Effector memory CD4-positive, alpha-beta T cell (primary cell): ENCODE measurements around the gene TLE3.

Experiments
- DNase-seq, 3 donors: peaks; one replicate each; pipeline ENCODE4 v3.0.0-alpha.2; 2020
- H3K27ac ChIP-seq: 2 replicates; pipeline ENCODE4 v1.7.0; 2013; ENCODE audit warnings: mild to moderate bottlenecking, low read length, moderate library complexity; ENCODE audit not compliant: insufficient read depth, poor library complexity, severe bottlenecking
- H3K27me3 ChIP-seq: replicated peaks from 2 replicates; pipeline ENCODE4 v1.7.0; 2013; ENCODE audit warnings: mild to moderate bottlenecking, low read length; ENCODE audit not compliant: insufficient read depth, control insufficient read depth, poor library complexity, severe bottlenecking
- H3K36me3 ChIP-seq: 2 replicates; pipeline ENCODE4 v1.7.0; 2013; ENCODE audit warnings: mild to moderate bottlenecking, low read length, moderate library complexity; ENCODE audit not compliant: control insufficient read depth, insufficient read depth
- H3K4me1 ChIP-seq: 2 replicates; pipeline ENCODE4 v1.7.0; 2013; ENCODE audit warnings: low read length, mild to moderate bottlenecking; ENCODE audit not compliant: control insufficient read depth, insufficient read depth, poor library complexity, severe bottlenecking
- H3K4me3 ChIP-seq: 2 replicates; pipeline ENCODE4 v1.7.0; 2013; ENCODE audit warnings: low read length, low read depth, mild to moderate bottlenecking; ENCODE audit not compliant: insufficient read depth, poor library complexity, severe bottlenecking
- H3K9me3 ChIP-seq: 2 replicates; pipeline ENCODE4 v1.7.0; 2013; ENCODE audit warnings: mild to moderate bottlenecking, low read length, moderate library complexity; ENCODE audit not compliant: control insufficient read depth

The TLE3 gene

GRCh38 chr15:70056091-70056680 is 41.5 kb downstream of the TLE3 start:
- no peak for DNase-seq
- Histone ChIP-seq H3K4me1 (no peaks in the 10 kb centered on the region), H3K27ac (no peak overlapping the region), H3K36me3 (peaks cover 95% of the 10 kb centered on the region), H3K4me3 (no peak overlapping the region), H3K9me3 (no peaks in the 10 kb centered on the region), H3K27me3 (no peaks in the 10 kb centered on the region)

DNA sequence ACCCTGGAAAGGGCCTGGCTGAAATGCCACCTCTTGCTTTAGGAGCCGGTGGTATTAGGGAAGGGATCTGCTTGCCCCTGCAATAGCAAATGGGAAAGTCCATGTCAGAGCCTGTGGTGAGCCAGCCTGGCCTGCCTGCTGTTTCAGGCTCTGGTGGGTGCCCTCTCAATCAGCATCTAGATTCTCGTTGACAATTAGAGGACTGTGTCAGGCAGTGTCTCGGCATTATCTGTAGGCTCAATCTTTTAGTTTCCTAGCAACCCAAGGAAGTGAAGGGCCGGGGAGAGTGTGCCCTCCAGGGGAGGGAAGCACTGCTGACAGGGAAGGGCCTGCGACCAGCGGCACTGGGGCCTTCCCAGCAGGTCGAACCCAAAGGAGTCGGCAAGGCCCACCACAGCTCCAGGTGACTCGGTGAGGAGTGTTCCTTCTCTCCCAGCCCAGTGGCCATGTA is 42.1 kb downstream of the TLE3 start:
- H3K27ac ChIP-seq, result no peak overlapping the region
- H3K4me3 ChIP-seq, result no peak overlapping the region
- no peaks in the 10 kb centered on the region for H3K4me1 ChIP-seq
- no peak for DNase-seq
- H3K9me3 ChIP-seq, result no peaks in the 10 kb centered on the region
- H3K36me3 ChIP-seq, result peaks cover 95% of the 10 kb centered on the region
- no peaks in the 10 kb centered on the region for H3K27me3 ChIP-seq

GRCh38 chr15:70054884-70055387 is 42.8 kb downstream of the TLE3 start:
- Histone ChIP-seq H3K27ac (no peak overlapping the region), H3K4me3 (no peak overlapping the region), H3K27me3 (no peaks in the 10 kb centered on the region), H3K36me3 (peaks cover 95% of the 10 kb centered on the region), H3K4me1 (no peaks in the 10 kb centered on the region), H3K9me3 (no peaks in the 10 kb centered on the region)
- no peak for DNase-seq

GRCh38 chr15:70054366-70054765 is 43.4 kb downstream of the TLE3 start:
- H3K4me1 ChIP-seq, result no peaks in the 10 kb centered on the region
- H3K4me3 ChIP-seq, result no peak overlapping the region
- no peak for DNase-seq
- no peak overlapping the region for H3K27ac ChIP-seq
- no peaks in the 10 kb centered on the region for H3K27me3 ChIP-seq
- H3K36me3 ChIP-seq, result peaks cover 95% of the 10 kb centered on the region
- H3K9me3 ChIP-seq, result no peaks in the 10 kb centered on the region

DNA sequence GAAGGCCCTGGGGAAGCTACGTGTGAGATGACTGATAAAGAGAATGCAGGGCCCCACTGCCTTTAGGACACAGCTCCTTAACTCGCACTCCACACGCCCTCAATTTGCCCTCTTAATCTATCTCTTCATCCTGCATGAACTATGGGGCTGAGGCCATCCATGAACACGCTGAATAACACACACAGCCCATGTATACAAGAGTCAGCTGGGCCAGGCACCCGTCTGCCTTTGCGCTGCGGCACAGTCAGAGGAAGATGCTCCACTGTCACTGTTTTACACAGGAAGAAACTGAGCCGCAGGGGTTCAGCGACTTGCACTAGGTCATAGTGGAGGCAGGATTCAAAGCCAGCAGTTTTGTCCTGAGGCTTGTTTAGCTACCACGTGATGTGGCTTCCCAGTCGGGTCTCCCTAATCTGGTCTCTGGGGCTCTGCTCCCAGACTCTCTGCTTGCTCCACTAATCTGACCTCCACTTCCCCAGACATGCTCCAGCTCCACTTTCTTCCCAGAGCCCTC is 43.9 kb downstream of the TLE3 start:
- Histone ChIP-seq H3K4me1 (no peaks in the 10 kb centered on the region), H3K9me3 (no peaks in the 10 kb centered on the region), H3K36me3 (peaks cover 95% of the 10 kb centered on the region), H3K27me3 (no peaks in the 10 kb centered on the region), H3K4me3 (no peak overlapping the region), H3K27ac (no peak overlapping the region)
- DNase-seq, result no peak

DNA sequence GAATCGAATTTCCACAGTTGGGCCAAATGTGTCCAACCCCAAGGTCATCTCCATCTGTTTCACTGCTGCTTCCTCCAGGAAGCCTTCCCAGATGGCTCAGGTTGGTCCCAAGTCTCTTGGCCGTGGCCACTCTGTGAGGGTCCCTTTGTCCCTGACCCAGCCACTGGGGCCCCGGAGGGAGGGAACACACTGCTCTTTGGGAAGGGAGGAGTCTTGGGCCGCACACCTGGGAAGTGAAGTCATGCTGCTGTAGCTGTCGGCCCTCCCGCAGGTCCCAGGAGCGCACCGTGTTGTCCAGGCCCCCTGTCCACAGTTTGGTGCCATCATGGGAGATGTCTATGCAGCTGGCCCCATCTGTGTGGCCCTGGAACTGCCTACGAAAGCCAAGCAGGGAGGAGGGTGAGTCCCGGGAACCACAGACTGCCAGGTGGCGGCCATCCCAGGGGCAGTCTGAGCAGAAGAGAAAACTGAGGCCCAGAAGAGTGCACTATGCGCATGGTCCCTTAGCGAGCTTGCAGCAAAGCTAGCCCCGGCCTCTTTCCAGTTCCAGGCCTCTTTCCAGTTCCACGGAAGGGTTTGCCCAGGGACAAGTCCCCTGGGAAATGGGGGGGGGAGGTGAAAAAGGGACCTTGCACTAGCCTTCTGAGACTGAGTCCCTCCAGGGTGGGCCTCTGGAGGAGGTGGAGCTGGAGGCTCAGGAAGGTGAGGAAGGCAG is 44.6 kb downstream of the TLE3 start:
- Histone ChIP-seq H3K4me3 (no peak overlapping the region), H3K27ac (no peak overlapping the region), H3K36me3 (peaks cover 92% of the 10 kb centered on the region), H3K4me1 (no peaks in the 10 kb centered on the region), H3K9me3 (no peaks in the 10 kb centered on the region), H3K27me3 (no peaks in the 10 kb centered on the region)
- DNase-seq, result no peak

- Histone ChIP-seq H3K27me3 (no peaks in the 10 kb centered on the region), H3K4me1 (no peaks in the 10 kb centered on the region), H3K36me3 (peaks cover 81% of the 10 kb centered on the region), H3K9me3 (no peaks in the 10 kb centered on the region), H3K4me3 (no peak overlapping the region), H3K27ac (no peak overlapping the region)
- DNase-seq, result no peak
These were observed 45.6 kb downstream of the TLE3 start for GRCh38 chr15:70051948-70052633.

- Histone ChIP-seq H3K27me3 (no peaks in the 10 kb centered on the region), H3K4me1 (no peaks in the 10 kb centered on the region), H3K4me3 (no peak overlapping the region), H3K27ac (no peak overlapping the region), H3K36me3 (peaks cover 71% of the 10 kb centered on the region), H3K9me3 (no peaks in the 10 kb centered on the region)
- no peak for DNase-seq
These were observed 46.7 kb downstream of the TLE3 start for GRCh38 chr15:70050970-70051369.

- no peak for DNase-seq
- Histone ChIP-seq H3K4me3 (no peak overlapping the region), H3K4me1 (no peaks in the 10 kb centered on the region), H3K27ac (no peak overlapping the region), H3K27me3 (no peaks in the 10 kb centered on the region), H3K36me3 (peaks cover 66% of the 10 kb centered on the region), H3K9me3 (no peaks in the 10 kb centered on the region)
These were observed 47.3 kb downstream of the TLE3 start for GRCh38 chr15:70050441-70050840.
